ENCODE measurements around the gene PTPRN2.
"Not testable (repeated sequence)": the region's sequence is repeated elsewhere in the genome, so short reads cannot be mapped to it uniquely, and the experiment has no call there.

PTPRN2 gene

GRCh38 chr7:158409120-158409519 lies 178.5 kb downstream of the PTPRN2 start:
- DNase-seq (ENCODE audit: extremely low read depth, low read depth), result no peak
- TF ChIP-seq CTCF (IDR thresholded peaks at IDR 0.05; ENCODE audit: low read depth, low read length), result no peak

GRCh38 chr7:158408318-158408920 lies 179.2 kb downstream of the PTPRN2 start:
- no peak for DNase-seq (ENCODE audit: extremely low read depth, low read depth)
- no peak for TF ChIP-seq CTCF (IDR thresholded peaks at IDR 0.05; ENCODE audit: low read depth, low read length)

- TF ChIP-seq CTCF (IDR thresholded peaks at IDR 0.05; ENCODE audit: low read depth, low read length), result no peak
These were observed 179.9 kb downstream of the PTPRN2 start for GRCh38 chr7:158407581-158408317.

GRCh38 chr7:158406801-158407200 lies 180.8 kb downstream of the PTPRN2 start:
- TF ChIP-seq CTCF (IDR thresholded peaks at IDR 0.05; ENCODE audit: low read depth, low read length), result no peak
- no peak for DNase-seq (ENCODE audit: extremely low read depth, low read depth)

More at GRCh38 chr7:158407581-158408317, 179.9 kb downstream of the PTPRN2 start:
- no peak for DNase-seq (ENCODE audit: extremely low read depth, low read depth)

- no peak for TF ChIP-seq CTCF (IDR thresholded peaks at IDR 0.05; ENCODE audit: low read depth, low read length)
- no peak for DNase-seq (ENCODE audit: extremely low read depth, low read depth)
These were observed 181.3 kb downstream of the PTPRN2 start for GRCh38 chr7:158406364-158406763.

- DNase-seq (ENCODE audit: extremely low read depth, low read depth), result not testable (repeated sequence)
These were observed 181.9 kb downstream of the PTPRN2 start for GRCh38 chr7:158405771-158406170.

- no peak for TF ChIP-seq CTCF (IDR thresholded peaks at IDR 0.05; ENCODE audit: low read depth, low read length)
- no peak for DNase-seq (ENCODE audit: extremely low read depth, low read depth)
These were observed 182.3 kb downstream of the PTPRN2 start for GRCh38 chr7:158405324-158405723.

Data from AG09319 (cell line).